H1 (cell line): ENCODE data around the gene IFNG. TPM values are rescaled to one million over a fixed set of nuclear protein-coding genes. Genes with fewer than 3 reads are reported as not detected.

Experiments used
- BRCA1 ChIP-seq: IDR thresholded peaks from 2 replicates; pipeline ENCODE4 v1.6.1; 2012; ENCODE audit warnings: low read depth, low read length, improper control_type of control experiment
- CTBP2 ChIP-seq: IDR thresholded peaks from 2 replicates; pipeline ENCODE4 v1.7.0; 2011; ENCODE audit warnings: borderline replicate concordance, mild to moderate bottlenecking, moderate library complexity, mixed read lengths, low read length; ENCODE audit not compliant: insufficient read depth, insufficient read length
- HDAC2 ChIP-seq, 2 experiments: fragments of 300-600 bp in 1 of 2; sonication (generic) in 1 of 2; IDR thresholded peaks; 2 replicates each; pipeline ENCODE4 v1.6.1; 2011 to 2012; ENCODE audit warnings: low read depth in 2 of 2, low read length in 2 of 2, mild to moderate bottlenecking in 2 of 2, moderate library complexity in 2 of 2, borderline replicate concordance in 1 of 2, inconsistent platforms in 1 of 2
- KDM4A ChIP-seq: IDR thresholded peaks from one replicate; pipeline ENCODE4 v1.7.1; 2012; ENCODE audit warnings: low read depth, mild to moderate bottlenecking, moderate library complexity, low read length, inconsistent platforms; ENCODE audit not compliant: severe bottlenecking
- NRF1 ChIP-seq: IDR thresholded peaks from 2 replicates; pipeline ENCODE4 v1.6.1; 2011; ENCODE audit warnings: mild to moderate bottlenecking, low read depth, low read length, improper control_type of control experiment
- SP1 ChIP-seq: IDR thresholded peaks from 2 replicates; pipeline ENCODE4 v1.6.1; 2011; ENCODE audit warnings: low read depth, low read length
- TCF12 ChIP-seq: IDR thresholded peaks from 2 replicates; pipeline ENCODE4 v1.6.1; 2011; ENCODE audit warnings: low read depth, mild to moderate bottlenecking, low read length
- polyA plus RNA-seq, 7 experiments: library from polyadenylated mRNA; depleted of rRNA in 3 of 7; stranded (reverse) in 5 of 7; unstranded in 2 of 7; fragments of >200 nt in 5 of 7; fragments of 200-250 nt in 2 of 7; gene quantifications; 1 replicate in 5 of 7; 2 replicates in 1 of 7; 4 replicates in 1 of 7; pipeline versions ENCODE4 v1.2.1 to v1.2.3, GENCODE V29; 2011 to 2013; ENCODE audit warnings: missing spikeins in 2 of 7, mixed read lengths in 2 of 7
- total RNA-seq: library from RNA; stranded (reverse); fragmentation: NEBNext Ultra II Directional; extraction: Animal tissue kit (Norgen Biotek cat#: 25700); gene quantifications from 2 replicates; pipeline ENCODE4 v1.2.1, GENCODE V29; 2021
- TF ChIP-seq, protein P1 (sequence below): IDR thresholded peaks from 2 replicates; pipeline ENCODE4 v1.6.1; 2012; ENCODE audit warnings: inconsistent platforms
- TF ChIP-seq, protein P2 (sequence below): IDR thresholded peaks from 2 replicates; pipeline ENCODE4 v1.6.1; 2012; ENCODE audit warnings: inconsistent platforms

Gene IFNG
- total and polyA plus RNA-seq, 2 of the 8 experiments (the other 6 are each of a cell fraction or from before 2014, with no cell fraction given) = not detected

GRCh38 chr12:68203460-68203875 lies 43.9 kb upstream of the IFNG start (continued):
- TF ChIP-seq, protein P1, sequence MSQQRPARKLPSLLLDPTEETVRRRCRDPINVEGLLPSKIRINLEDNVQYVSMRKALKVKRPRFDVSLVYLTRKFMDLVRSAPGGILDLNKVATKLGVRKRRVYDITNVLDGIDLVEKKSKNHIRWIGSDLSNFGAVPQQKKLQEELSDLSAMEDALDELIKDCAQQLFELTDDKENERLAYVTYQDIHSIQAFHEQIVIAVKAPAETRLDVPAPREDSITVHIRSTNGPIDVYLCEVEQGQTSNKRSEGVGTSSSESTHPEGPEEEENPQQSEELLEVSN = no peak
- TF ChIP-seq BRCA1 (no peak), SP1 (no peak), TCF12 (no peak), HDAC2 (IDR thresholded peaks at IDR 0.05; ENCODE audit: borderline replicate concordance in 1 of 2, low read depth in 2 of 2, low read length in 2 of 2) (no peak), KDM4A (no peak), NRF1 (no peak), CTBP2 (no peak)
- TF ChIP-seq, protein P2, sequence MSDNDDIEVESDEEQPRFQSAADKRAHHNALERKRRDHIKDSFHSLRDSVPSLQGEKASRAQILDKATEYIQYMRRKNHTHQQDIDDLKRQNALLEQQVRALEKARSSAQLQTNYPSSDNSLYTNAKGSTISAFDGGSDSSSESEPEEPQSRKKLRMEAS = no peak
- TF ChIP-seq, all 59 proteins: peak for 0
